Measurements from ENCODE around the gene FAM168B.

Gene FAM168B

GRCh38 chr2:131052741-131053263 is 40.5 kb downstream of the FAM168B start:
- no peak overlapping the region for H3K4me3 ChIP-seq (ENCODE audit: low read depth, low read length)
- TF ChIP-seq CTCF (IDR thresholded peaks at IDR 0.05; ENCODE audit: borderline replicate concordance, insufficient read depth, low read depth, low read length): no peak

DNA sequence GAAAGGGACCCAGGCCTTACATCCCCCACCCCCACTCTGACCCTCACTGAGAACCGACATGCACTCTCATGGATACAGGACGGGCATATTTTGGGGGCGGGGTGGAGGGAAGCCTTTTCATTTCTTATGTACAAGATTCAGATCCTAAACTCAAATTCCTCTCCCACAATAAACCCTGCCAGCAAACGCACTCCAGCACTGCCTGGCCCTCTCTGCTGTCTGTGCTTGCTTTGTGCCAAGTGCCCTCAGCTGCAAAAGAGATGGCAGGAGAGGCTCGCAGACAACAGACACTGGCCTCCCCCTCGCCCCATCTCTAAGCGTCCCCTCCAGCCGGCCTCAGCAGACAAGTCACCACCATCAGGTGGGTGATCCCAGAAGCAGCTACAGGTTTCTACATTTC is 42.4 kb downstream of the FAM168B start:
- H3K4me3 ChIP-seq (ENCODE audit: low read depth, low read length): no peak overlapping the region
- no peak for TF ChIP-seq CTCF (IDR thresholded peaks at IDR 0.05; ENCODE audit: borderline replicate concordance, insufficient read depth, low read depth, low read length)

DNA sequence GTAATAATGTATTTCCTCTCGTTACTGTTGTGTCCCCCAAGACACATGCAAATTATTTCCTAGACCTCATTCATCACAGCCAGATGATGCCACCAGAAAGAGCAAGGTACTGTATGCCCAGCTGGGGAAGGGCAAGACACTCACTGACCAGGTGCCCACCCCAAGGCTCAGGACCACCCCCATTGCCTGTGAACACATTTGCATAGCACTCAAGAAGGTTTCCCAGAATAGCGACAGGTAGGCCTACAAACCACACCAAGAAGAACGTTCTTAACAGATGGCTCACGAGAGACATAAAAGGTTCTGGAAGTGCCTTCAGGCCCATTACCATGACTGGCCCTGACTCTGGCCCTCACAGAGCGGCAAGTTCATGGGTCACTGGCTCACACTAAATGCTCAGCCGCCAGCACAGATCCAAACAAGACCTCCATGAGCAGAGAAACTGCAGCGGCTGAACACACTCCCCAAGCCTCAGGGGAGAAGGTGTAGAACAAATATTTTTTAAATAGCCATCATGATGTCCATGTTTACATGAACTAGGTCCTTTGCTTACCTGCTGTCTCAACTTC is 44.0 kb downstream of the FAM168B start:
- no peak for TF ChIP-seq CTCF (IDR thresholded peaks at IDR 0.05; ENCODE audit: borderline replicate concordance, insufficient read depth, low read depth, low read length)
- no peak overlapping the region for H3K4me3 ChIP-seq (ENCODE audit: low read depth, low read length)

DNA sequence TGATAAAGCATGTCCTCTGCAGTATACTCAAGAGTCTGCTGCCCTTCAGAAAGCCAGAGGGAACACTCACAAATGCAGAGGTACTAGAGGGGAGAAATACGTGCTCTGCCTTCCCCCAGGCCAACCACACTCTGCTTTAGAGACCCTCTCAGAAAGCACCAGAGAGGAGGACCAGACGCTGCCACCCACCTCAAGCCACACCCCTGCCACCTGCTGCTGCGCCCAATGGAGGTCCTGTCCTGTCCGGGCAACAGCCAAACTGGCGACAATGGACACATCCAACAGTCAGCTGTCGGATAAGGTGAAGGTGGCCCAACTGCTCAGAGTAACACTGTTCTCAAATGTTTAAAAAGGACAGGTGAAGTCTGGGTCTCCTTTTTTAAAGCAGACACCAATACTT is 44.6 kb downstream of the FAM168B start:
- TF ChIP-seq CTCF (IDR thresholded peaks at IDR 0.05; ENCODE audit: borderline replicate concordance, insufficient read depth, low read depth, low read length): no peak
- no peak overlapping the region for H3K4me3 ChIP-seq (ENCODE audit: low read depth, low read length)

DNA sequence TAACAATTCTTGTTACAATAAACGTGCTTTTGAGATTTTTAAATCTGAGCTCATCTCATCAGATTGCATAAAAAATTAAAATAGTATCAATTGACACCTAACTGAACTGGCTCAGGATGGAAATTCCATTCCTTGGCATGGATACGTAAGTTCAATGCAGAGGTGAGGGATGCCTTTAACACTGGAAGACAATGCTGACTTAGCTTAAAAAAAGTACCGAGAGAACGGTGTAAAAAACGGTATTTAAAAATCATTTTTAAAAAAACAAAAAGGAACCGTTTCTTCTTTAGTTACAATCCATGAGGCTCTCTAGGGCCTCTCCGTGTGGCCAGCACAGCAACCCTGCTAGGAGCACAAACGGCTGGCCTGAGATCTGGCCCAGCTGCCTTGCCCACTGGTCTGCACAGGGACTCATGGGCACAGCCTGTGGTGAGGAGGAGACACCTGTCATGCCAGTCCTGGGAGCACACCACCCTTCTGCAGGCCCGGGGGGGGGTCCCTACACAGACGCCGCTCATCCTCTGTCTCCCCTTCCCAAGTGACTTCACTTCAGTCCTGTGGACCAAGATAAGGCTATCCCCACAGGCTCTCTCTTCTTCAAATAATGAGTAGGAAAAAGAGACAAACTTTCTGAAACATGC is 45.2 kb downstream of the FAM168B start:
- TF ChIP-seq CTCF (IDR thresholded peaks at IDR 0.05; ENCODE audit: borderline replicate concordance, insufficient read depth, low read depth, low read length): no peak
- no peak overlapping the region for H3K4me3 ChIP-seq (ENCODE audit: low read depth, low read length)

DNA sequence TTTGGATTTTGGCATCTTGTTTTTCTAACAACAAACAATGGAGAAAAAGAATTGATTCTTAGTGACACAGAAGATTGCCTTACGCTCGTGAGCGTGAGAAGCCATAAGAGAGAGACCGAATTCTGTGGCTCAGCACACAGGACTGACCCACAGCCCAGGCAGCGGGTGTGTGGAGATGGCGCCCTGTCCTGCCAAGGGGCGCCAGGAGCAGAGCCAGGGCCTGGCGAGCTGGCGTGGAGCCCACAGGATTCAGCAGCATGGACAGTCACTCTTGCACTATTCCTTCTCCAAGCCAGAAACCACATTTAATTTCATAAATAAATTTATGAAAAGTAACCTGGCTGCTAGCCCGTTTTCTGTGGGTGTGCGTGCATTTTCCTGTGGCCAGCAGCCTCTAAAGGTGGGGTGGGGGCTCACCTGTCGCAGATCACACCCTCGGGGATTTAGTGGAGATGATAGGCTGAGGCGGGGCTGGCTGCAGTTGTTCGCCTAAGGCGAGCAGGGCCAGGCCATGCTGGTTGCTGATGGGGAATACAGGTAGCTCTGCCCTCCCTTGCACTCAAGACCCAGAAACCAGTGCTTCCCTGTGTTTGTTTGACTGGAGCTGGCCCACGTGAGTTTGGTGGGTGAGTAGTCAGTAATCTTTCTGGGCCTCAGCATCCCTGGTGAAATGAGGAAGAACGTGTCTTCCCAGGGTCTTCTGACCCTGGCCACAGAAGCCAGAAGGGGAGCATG is 46.2 kb downstream of the FAM168B start:
- H3K4me3 ChIP-seq (ENCODE audit: low read depth, low read length): no peak overlapping the region
- no peak for TF ChIP-seq CTCF (IDR thresholded peaks at IDR 0.05; ENCODE audit: borderline replicate concordance, insufficient read depth, low read depth, low read length)
